ENCODE measurements around the gene AMPD3.

Gene AMPD3

GRCh38 chr11:10476927-10477689, 22.0 kb downstream of the AMPD3 start:
- TF ChIP-seq TAF1 (IDR thresholded peaks at IDR 0.05; ENCODE audit: low read depth, low read length) (no peak), SPI1 (IDR thresholded peaks at IDR 0.05; ENCODE audit: low read depth, low read length) (no peak), POU2F2 (IDR thresholded peaks at IDR 0.05; ENCODE audit: low read depth, low read length) (no peak), POLR2A (IDR thresholded peaks at IDR 0.05; ENCODE audit: low read depth, low read length) (no peak), PAX5 (IDR thresholded peaks at IDR 0.05; ENCODE audit: insufficient read depth, low read length, severe bottlenecking) (no peak), POLR2AphosphoS5 (IDR thresholded peaks at IDR 0.05; ENCODE audit: low read depth, low read length) (no peak)
- no peak for DNase-seq (ENCODE audit: insufficient read length, low spot score)
- FAIRE-seq = peak; percentile 38

- FAIRE-seq = no peak
- no peak for DNase-seq (ENCODE audit: insufficient read length, low spot score)
- TF ChIP-seq POLR2AphosphoS5 (IDR thresholded peaks at IDR 0.05; ENCODE audit: low read depth, low read length) (no peak), PAX5 (IDR thresholded peaks at IDR 0.05; ENCODE audit: insufficient read depth, low read length, severe bottlenecking) (no peak), POU2F2 (IDR thresholded peaks at IDR 0.05; ENCODE audit: low read depth, low read length) (no peak), TAF1 (IDR thresholded peaks at IDR 0.05; ENCODE audit: low read depth, low read length) (no peak), SPI1 (IDR thresholded peaks at IDR 0.05; ENCODE audit: low read depth, low read length) (no peak)
These were observed 22.6 kb downstream of the AMPD3 start for GRCh38 chr11:10477690-10478046.

DNA sequence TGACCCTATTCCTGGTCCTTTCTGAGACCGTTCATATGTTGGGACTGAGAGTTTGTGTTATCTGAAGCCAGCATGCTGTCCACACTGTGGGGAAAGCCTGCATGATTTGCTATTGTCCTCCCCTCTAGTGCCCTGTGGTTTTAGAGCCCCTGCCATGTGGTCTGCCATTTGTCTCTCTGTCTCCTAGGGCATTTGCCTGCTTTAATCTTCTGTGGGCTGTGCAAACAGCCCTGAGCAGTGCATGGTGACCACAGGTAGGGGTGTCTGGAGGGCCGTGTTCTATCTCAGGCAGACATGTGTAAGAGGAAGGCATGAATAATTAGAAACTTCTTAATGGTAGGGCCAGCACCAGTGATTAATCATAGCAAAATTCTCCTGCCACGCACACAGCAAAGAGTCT, 23.0 kb downstream of the AMPD3 start:
- no peak for DNase-seq (ENCODE audit: insufficient read length, low spot score)
- FAIRE-seq = no peak
- TF ChIP-seq SPI1 (IDR thresholded peaks at IDR 0.05; ENCODE audit: low read depth, low read length) (no peak), POLR2AphosphoS5 (IDR thresholded peaks at IDR 0.05; ENCODE audit: low read depth, low read length) (no peak)

- TF ChIP-seq POU2F2 (IDR thresholded peaks at IDR 0.05; ENCODE audit: low read depth, low read length) (no peak), SPI1 (IDR thresholded peaks at IDR 0.05; ENCODE audit: low read depth, low read length) (no peak), TAF1 (IDR thresholded peaks at IDR 0.05; ENCODE audit: low read depth, low read length) (no peak), POLR2A (IDR thresholded peaks at IDR 0.05; ENCODE audit: low read depth, low read length) (no peak), PAX5 (IDR thresholded peaks at IDR 0.05; ENCODE audit: insufficient read depth, low read length, severe bottlenecking) (no peak), POLR2AphosphoS5 (IDR thresholded peaks at IDR 0.05; ENCODE audit: low read depth, low read length) (no peak)
- DNase-seq (ENCODE audit: insufficient read length, low spot score) (no peak), FAIRE-seq (no peak)
These were observed 23.8 kb downstream of the AMPD3 start for GRCh38 chr11:10478574-10479550.

GRCh38 chr11:10480026-10480425, 25.0 kb downstream of the AMPD3 start:
- DNase-seq (ENCODE audit: insufficient read length, low spot score) (no peak), FAIRE-seq (no peak)
- TF ChIP-seq POLR2A (IDR thresholded peaks at IDR 0.05; ENCODE audit: low read depth, low read length) = no peak
- TF ChIP-seq PAX5 (IDR thresholded peaks at IDR 0.05; ENCODE audit: insufficient read depth, low read length, severe bottlenecking) = no peak
- TF ChIP-seq POU2F2 (IDR thresholded peaks at IDR 0.05; ENCODE audit: low read depth, low read length) = no peak
- TF ChIP-seq SPI1 (IDR thresholded peaks at IDR 0.05; ENCODE audit: low read depth, low read length) = no peak
- TF ChIP-seq POLR2AphosphoS5 (IDR thresholded peaks at IDR 0.05; ENCODE audit: low read depth, low read length) = no peak
- no peak for TF ChIP-seq TAF1 (IDR thresholded peaks at IDR 0.05; ENCODE audit: low read depth, low read length)

GRCh38 chr11:10480760-10481159, 25.7 kb downstream of the AMPD3 start:
- FAIRE-seq (no peak), DNase-seq (ENCODE audit: insufficient read length, low spot score) (no peak)
- no peak for TF ChIP-seq POLR2A (IDR thresholded peaks at IDR 0.05; ENCODE audit: low read depth, low read length)
- TF ChIP-seq TAF1 (IDR thresholded peaks at IDR 0.05; ENCODE audit: low read depth, low read length) = no peak
- TF ChIP-seq SPI1 (IDR thresholded peaks at IDR 0.05; ENCODE audit: low read depth, low read length) = no peak
- no peak for TF ChIP-seq POLR2AphosphoS5 (IDR thresholded peaks at IDR 0.05; ENCODE audit: low read depth, low read length)
- TF ChIP-seq POU2F2 (IDR thresholded peaks at IDR 0.05; ENCODE audit: low read depth, low read length) = no peak
- TF ChIP-seq PAX5 (IDR thresholded peaks at IDR 0.05; ENCODE audit: insufficient read depth, low read length, severe bottlenecking) = no peak

GRCh38 chr11:10481560-10482349, 26.7 kb downstream of the AMPD3 start:
- TF ChIP-seq POLR2AphosphoS5 (IDR thresholded peaks at IDR 0.05; ENCODE audit: low read depth, low read length) (no peak), POU2F2 (IDR thresholded peaks at IDR 0.05; ENCODE audit: low read depth, low read length) (no peak), TAF1 (IDR thresholded peaks at IDR 0.05; ENCODE audit: low read depth, low read length) (no peak), PAX5 (IDR thresholded peaks at IDR 0.05; ENCODE audit: insufficient read depth, low read length, severe bottlenecking) (no peak)
- DNase-seq (ENCODE audit: insufficient read length, low spot score) = no peak
- no peak for FAIRE-seq

GRCh38 chr11:10483174-10483573, 28.1 kb downstream of the AMPD3 start:
- no peak for FAIRE-seq

GRCh38 chr11:10483584-10483983, 28.5 kb downstream of the AMPD3 start:
- no peak for FAIRE-seq
- TF ChIP-seq POU2F2 (IDR thresholded peaks at IDR 0.05; ENCODE audit: low read depth, low read length) (no peak), SPI1 (IDR thresholded peaks at IDR 0.05; ENCODE audit: low read depth, low read length) (no peak), PAX5 (IDR thresholded peaks at IDR 0.05; ENCODE audit: insufficient read depth, low read length, severe bottlenecking) (no peak), POLR2A (IDR thresholded peaks at IDR 0.05; ENCODE audit: low read depth, low read length) (no peak), TAF1 (IDR thresholded peaks at IDR 0.05; ENCODE audit: low read depth, low read length) (no peak), POLR2AphosphoS5 (IDR thresholded peaks at IDR 0.05; ENCODE audit: low read depth, low read length) (no peak)
- no peak for DNase-seq (ENCODE audit: insufficient read length, low spot score)

More at GRCh38 chr11:10483174-10483573, 28.1 kb downstream of the AMPD3 start:
- no peak for TF ChIP-seq SPI1 (IDR thresholded peaks at IDR 0.05; ENCODE audit: low read depth, low read length)
- TF ChIP-seq POLR2AphosphoS5 (IDR thresholded peaks at IDR 0.05; ENCODE audit: low read depth, low read length) = no peak
- TF ChIP-seq POLR2A (IDR thresholded peaks at IDR 0.05; ENCODE audit: low read depth, low read length) = no peak
- no peak for TF ChIP-seq PAX5 (IDR thresholded peaks at IDR 0.05; ENCODE audit: insufficient read depth, low read length, severe bottlenecking)
- no peak for TF ChIP-seq TAF1 (IDR thresholded peaks at IDR 0.05; ENCODE audit: low read depth, low read length)
- no peak for TF ChIP-seq POU2F2 (IDR thresholded peaks at IDR 0.05; ENCODE audit: low read depth, low read length)
- no peak for DNase-seq (ENCODE audit: insufficient read length, low spot score)
